Choroid plexus epithelial cell (primary cell): ENCODE measurements around the gene TMEM40.

Source experiments
- DNase-seq: peaks from one replicate; pipeline ENCODE4 v3.0.0-alpha.2; 2010; ENCODE audit warnings: low read depth
- H3K4me3 ChIP-seq: 2 replicates; pipeline ENCODE4 v1.5.1; 2011; ENCODE audit warnings: low read depth, mild to moderate bottlenecking, control low read depth, low read length, moderate library complexity
- CTCF ChIP-seq: conservative IDR thresholded peaks from 2 replicates; pipeline ENCODE4 v1.5.1; 2011; ENCODE audit warnings: low read depth, mild to moderate bottlenecking, control low read depth, inconsistent platforms, low read length, moderate library complexity

Gene TMEM40

DNA sequence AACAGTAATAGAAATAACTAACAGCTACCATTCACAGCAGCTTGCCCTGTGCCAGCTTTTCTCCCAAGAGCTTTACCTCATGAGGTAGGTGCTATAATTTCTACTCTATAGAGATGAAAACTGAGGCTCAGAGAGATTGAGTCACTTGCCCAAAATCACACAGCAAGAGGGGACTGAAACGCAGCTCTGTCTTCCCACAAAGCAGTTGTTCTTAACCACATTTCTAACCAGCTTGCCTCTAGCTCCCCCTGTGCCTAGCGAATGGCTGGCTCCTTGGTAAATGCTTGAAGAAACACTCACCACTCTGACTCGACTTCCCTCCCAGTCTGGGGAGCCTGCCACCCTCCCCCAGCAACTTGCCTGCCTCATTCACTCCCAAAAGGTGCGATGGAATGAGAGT lies 15.6 kb upstream of the TMEM40 start:
- no peak for DNase-seq
- H3K4me3 ChIP-seq = no peak overlapping the region
- no peak for TF ChIP-seq CTCF

GRCh38 chr3:12773710-12774086 lies 14.6 kb upstream of the TMEM40 start:
- no peak for DNase-seq
- no peak overlapping the region for H3K4me3 ChIP-seq
- no peak for TF ChIP-seq CTCF

DNA sequence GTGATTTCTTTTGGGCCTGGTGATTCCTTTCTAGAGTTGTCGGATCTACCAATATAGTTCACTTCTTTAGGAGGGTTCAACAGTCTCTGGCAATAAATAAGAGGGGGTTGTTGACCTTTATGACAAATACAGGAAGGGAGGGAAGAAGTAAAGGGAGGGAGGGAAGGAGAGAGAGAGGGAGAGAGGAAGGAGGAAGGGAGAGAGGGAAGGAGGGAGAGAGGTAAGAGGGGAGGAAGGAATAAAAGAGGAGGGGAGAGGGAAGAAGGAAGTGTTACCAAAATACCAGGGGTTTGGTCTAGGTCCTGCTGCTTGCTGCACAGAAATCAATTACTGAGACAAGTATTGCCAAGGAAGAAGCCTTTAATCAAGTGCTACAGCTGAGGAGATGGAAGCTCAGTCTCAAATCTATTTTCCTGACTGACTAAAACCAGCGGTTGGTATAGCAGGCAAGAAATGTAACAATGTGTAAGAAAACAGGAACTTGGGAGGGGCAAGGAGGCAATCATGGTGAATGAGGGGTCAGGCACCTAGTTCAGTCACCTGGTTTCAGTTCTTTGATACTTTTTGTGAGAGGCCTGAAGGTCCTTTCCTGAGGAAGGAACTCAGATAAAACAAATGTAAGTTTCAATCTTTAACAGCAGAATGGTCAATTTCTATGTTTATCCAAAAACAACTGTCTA lies 14.1 kb upstream of the TMEM40 start:
- DNase-seq = no peak
- no peak overlapping the region for H3K4me3 ChIP-seq
- no peak for TF ChIP-seq CTCF

DNA sequence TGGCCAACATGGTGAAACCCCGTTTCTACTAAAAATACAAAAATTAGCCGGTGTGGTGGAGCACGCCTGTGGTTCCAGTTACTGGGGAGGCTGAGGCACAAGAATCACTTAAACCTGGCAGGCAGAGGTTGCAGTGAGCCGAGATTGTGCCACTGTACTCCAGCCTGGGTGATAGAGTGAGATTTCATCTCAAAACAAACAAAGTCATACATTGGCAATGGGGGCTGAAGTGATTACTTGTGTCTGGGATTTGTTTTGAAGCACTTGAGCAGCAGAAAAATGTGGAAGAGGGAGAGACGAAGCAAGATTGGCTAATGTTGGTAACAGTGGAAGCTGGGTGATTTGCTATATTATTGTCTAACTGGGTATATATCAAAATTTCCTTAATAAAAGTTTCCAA lies 13.4 kb upstream of the TMEM40 start:
- TF ChIP-seq CTCF = no peak
- no peak for DNase-seq
- H3K4me3 ChIP-seq = no peak overlapping the region

GRCh38 chr3:12771236-12771635 lies 12.2 kb upstream of the TMEM40 start:
- H3K4me3 ChIP-seq = no peak overlapping the region
- DNase-seq = no peak
- no peak for TF ChIP-seq CTCF

DNA sequence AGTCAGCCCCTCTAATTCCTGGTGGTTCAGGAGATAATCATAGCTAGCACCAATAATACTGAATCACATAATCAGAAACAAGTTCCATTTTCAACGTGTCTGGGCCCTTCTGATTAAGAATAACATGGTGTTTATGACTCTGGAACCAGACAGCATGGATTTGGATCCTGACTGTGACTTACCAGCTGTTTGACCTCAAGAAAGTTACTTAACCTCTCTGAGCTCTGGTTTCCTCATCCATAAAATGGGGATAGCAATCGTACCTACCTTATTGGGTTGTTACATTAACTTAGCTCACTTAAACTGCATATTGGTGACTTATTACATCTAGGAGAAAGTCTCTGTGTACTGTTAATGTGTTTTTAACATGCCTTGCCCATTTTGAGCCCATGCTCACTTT lies 10.7 kb upstream of the TMEM40 start:
- H3K4me3 ChIP-seq = no peak overlapping the region
- TF ChIP-seq CTCF = no peak
- no peak for DNase-seq
